GM03348 (cell line): ENCODE data around the gene KCNQ1.

Experiments used
- DNase-seq: peaks from one replicate; pipeline ENCODE4 v3.0.0; 2012; ENCODE audit warnings: low spot score

Gene KCNQ1

GRCh38 chr11:2425506-2425905, 19.3 kb upstream of the KCNQ1 start:
- DNase-seq: no peak

- DNase-seq: no peak
Measured at GRCh38 chr11:2426221-2426620, 18.6 kb upstream of the KCNQ1 start.

GRCh38 chr11:2426826-2427521, 17.8 kb upstream of the KCNQ1 start:
- DNase-seq: no peak

GRCh38 chr11:2427721-2428321, 17.0 kb upstream of the KCNQ1 start:
- no peak for DNase-seq

DNA sequence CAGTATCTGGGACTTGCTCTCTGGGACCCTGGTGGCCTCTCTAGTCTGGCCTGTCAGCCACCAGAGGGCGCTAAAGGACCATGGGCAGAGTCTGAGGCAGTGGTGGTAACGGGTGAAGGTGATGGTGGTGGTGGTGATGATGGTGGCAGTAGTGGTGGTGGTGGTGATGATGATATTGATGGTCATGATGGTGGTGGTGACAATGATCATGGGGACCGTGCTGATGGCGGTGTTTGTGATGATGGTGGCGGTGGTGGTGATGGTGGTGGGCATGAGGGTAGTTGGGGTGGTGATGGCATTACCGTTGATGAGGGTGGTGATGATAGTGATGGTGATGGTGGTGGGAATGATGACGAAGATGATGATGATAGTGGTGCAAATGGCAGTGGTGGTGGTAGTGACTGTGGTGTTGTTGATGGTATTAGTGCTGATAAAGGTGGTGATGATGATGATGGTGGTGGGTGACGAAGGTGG, 16.4 kb upstream of the KCNQ1 start:
- DNase-seq: peak; percentile 69

DNA sequence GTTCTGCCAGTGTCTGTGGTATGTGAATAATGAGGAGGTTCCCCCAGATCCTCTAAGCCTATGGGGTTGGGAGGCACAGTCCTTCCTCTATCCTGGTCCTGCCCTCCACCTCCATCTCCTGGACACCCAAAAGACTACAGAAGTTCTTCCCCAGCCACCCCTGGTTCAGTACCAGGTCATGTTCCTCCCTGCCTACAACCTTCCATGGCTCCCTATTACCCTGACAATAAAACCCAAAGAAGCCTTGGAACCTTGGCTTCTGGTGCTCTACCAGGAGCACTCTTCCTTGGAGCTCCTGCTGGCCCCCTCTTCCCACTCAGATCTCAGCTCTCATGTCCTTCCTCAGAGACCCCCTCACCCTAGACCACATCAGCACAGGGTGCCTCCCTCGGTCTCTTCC, 13.4 kb upstream of the KCNQ1 start:
- DNase-seq: no peak

DNA sequence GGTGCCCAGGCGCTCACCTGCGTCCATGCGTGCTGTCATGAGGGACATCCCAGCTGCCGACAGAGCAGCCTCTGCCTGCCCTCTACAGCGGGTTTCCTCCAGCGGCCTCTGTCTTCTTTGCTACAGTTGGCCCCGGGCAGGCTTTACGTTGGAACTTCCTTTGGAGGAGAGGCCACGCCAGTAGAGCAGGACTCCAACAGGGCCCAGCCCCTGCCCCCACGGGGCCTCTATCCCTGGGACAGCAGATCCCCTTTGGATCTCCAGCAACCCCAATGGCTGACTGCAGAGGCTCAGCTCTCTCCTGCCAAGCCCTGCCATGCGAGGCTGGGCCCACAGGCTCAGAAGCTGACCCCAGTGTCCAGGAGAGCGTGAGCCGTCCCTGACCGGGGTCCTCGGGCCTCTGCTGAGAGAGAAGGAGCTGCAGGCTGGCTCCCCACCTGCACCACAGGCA, 12.6 kb upstream of the KCNQ1 start:
- DNase-seq: no peak

GRCh38 chr11:2432628-2433071, 12.2 kb upstream of the KCNQ1 start:
- DNase-seq: no peak

DNA sequence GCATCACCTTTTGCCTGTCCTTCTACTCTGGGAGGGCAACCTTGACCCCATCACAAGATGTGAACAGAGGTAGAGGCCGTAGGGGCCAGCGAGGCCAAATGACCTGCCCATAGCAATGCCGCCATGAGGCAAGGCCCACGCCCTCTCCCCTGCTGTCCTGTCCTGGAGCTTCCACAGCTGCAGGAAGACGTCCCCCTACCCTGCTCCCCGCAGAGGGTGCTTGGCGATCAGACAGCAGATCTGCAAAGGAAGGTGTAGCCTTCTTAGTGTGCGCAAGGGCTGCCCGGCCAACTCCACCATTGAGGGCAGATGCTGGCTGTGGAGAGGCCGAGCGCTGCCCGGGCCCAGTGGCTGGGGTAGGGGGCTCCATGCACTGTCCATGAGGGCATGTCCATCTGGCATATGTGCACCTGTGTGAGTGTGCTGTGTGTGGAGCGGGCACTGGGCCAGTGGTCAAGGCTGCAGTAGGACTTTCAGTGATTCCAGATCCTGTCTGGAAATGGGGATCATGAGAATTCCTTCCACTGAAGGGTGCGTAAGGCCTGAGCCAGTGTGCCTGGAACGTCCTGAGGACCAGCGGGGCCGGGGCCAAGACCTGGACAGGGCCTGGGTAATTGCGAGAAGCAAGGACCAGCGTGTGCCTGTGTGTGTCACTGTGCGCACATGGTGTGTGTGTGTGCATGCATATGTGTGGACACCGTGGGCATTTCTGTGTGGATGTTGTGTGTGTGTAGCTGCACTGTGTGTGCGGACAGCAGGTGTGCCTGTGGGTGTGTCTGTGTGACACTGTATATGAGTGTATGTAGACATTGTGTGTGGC, 11.5 kb upstream of the KCNQ1 start:
- DNase-seq: no peak

GRCh38 chr11:2434008-2434407, 10.8 kb upstream of the KCNQ1 start:
- DNase-seq: no peak

GRCh38 chr11:2434506-2435255, 10.1 kb upstream of the KCNQ1 start:
- no peak for DNase-seq

DNA sequence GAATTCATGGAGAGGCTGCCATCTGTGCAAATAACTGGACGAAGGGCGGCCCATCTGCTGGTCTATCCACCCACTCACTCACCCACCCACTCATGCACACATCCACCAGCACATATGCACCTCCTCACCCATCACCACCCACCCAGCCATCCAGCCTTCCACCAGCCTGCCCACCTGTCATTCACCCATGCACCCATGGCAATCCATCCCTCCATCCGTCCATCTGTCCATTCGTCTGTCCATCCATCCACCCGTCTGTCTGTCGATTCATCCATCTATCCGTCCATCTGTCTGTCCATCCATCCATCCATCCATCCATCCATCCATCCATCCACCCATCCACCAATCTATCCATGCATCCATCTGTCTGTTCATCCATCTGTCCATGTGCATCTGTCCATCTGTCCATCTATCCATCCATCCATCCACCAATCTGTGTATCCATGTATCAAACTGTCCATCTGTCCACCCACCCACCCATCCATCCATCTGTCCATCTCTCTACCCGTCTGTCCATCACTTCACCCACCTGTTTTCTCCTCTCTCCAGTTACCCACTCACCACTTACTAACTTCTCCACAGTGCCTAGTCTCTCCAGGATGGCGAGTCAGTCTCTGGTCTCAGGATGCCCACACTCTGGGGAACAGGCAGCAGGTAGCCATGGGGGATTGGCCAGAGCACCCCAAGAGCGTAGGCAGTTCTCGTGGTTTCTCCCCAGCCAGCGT, 9.4 kb upstream of the KCNQ1 start:
- no peak for DNase-seq

DNA sequence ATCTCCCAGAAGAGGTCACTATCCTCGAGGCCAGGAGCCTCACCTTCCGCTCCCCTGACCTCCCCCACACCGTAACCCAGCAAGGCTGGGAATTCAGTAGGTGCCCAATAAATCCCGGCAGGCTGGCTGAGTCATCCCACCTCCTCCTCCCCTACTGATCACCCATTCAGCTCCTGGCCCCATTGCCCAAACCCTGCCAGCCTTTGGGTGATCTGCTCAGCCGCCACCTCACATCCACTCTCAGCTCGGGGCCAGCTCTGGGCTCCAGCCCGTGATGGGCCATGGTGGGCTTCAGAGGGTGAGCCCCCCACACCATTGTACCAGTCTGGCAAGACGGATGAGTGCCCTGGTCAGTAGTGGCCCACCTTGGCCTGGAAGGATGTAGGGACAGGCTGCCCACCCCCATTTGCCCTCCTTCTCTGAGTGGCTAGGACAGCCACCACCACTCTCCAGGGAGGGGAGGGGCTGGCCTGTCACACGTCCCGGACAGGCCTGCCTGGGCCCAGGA, 8.7 kb upstream of the KCNQ1 start:
- DNase-seq: no peak

DNA sequence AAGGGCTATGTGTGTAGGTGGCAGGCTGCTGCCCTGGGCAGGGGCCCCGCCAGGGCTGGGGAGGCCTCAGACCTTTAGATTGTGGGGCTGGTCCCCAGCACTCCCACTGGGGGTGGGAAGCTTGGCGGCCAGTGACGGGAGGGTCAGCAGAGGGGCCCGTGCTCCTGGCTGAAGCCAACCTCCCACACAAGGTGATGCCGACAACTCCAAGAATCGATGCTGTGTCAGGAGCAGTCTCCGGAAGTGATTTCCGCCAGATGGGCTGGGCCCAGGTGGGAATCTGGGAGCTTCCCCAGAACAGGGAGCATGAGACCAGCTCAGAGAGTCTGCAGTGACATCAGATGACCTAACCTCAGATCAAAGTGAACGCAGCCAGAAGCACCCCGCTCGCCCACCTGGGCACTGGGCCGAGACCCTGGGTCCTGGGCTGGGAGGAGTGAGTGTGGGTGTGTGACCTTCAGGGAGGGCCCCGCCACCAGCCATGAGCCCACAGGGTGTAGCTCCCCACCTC, 8.2 kb upstream of the KCNQ1 start:
- no peak for DNase-seq

DNA sequence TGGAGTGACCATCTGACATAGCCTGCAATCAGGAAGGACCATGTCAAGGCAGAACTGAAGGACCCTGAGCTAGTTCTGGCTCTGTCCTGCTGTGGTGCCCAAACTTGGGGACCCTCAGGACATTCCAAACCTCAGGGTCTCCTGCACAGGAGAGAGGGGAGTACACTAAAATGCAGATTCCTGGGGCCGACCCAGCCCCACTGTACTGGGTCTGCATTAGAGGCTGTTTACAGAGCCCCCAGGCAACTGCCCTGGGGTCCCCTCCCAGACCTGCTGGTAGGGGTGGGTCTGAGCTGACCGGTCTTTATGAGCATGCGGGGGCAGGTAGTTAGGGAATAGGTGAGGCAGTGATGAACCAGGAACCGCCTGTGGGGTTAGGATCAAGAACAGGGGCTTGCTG, 7.3 kb upstream of the KCNQ1 start:
- DNase-seq: no peak

GRCh38 chr11:2439820-2440219, 5.0 kb upstream of the KCNQ1 start:
- DNase-seq: no peak

DNA sequence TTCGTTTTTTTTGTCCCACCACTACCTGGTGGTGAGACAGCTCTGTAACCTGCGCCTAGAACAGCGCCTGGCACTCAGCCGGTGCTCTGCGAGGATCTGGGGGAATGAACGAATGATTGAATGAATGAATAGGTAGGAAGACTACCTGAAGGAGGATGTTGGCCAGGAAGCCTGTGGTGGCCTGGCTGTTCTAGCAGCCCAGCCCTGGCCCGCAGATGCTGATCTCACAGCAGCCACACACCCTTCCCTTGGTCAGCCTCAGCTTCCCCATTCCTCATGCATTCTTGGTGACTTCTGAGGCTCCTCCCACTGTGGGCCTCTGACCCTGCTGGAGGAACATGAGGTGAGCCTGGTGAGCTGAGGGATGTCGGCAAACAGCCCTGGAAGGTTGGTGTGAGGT, 4.2 kb upstream of the KCNQ1 start:
- DNase-seq: no peak

GRCh38 chr11:2441171-2441570, 3.6 kb upstream of the KCNQ1 start:
- DNase-seq: no peak

GRCh38 chr11:2442589-2442988, 2.2 kb upstream of the KCNQ1 start:
- DNase-seq: no peak

GRCh38 chr11:2443406-2443805, 1.4 kb upstream of the KCNQ1 start:
- DNase-seq: no peak
